ENCODE results near the gene PPP4R2. TPM values are rescaled to one million over a fixed set of nuclear protein-coding genes. Genes with fewer than 3 reads are reported as not detected.

PPP4R2 gene
- total and polyA plus RNA-seq, 2 donors (not counting 3 experiments of a cell fraction or from before 2014, with no cell fraction given) = 6.5 to 74.4 TPM

- dilution Hi-C loops (cut with MboI; ENCODE audit: extremely low pct_ligation_motif_present, low sequenced_read_pairs) (no loop called here), intact Hi-C loops (cut with micrococcal nuclease) (no loop called here)
- no TSS peak for BruUV-seq (replicated peaks)
- no peaks in the 10 kb centered on the region for H3K27me3 ChIP-seq (ENCODE audit: control insufficient read depth in 2 of 2, insufficient read depth in 2 of 2, low read length in 2 of 2)
- H3K9me3 ChIP-seq (replicated peaks; ENCODE audit: control insufficient read depth, insufficient read depth, low read length) = no peaks in the 10 kb centered on the region
- FAIRE-seq = no peak
- H3K4me3 ChIP-seq (replicated peaks in 1 of 3; ENCODE audit: insufficient read depth in 1 of 3, low read depth in 1 of 3, low read length in 3 of 3) = no peak overlapping the region
- H3K27ac ChIP-seq (ENCODE audit: insufficient read depth, low read depth, low read length) = no peak overlapping the region
- TF ChIP-seq MYC (IDR thresholded peaks at IDR 0.05; ENCODE audit: low read depth, low read length) (no peak), MAX (IDR thresholded peaks at IDR 0.05; ENCODE audit: insufficient read depth, insufficient read length) (no peak), POLR2A (IDR thresholded peaks at IDR 0.05; ENCODE audit: low read depth, low read length) (no peak), CTCF (IDR thresholded peaks at IDR 0.05; ENCODE audit: extremely low read depth in 1 of 2, insufficient read depth in 1 of 2, low read depth in 1 of 2, low read length in 2 of 2) (no peak), FOS (IDR thresholded peaks at IDR 0.05; ENCODE audit: borderline replicate concordance, insufficient read depth, low read length) (no peak), JUN (IDR thresholded peaks at IDR 0.05; ENCODE audit: borderline replicate concordance, insufficient read depth, insufficient read length, low read depth) (no peak), GATA2 (IDR thresholded peaks at IDR 0.05; ENCODE audit: insufficient read depth, insufficient read length, low read depth, low read length) (no peak), POLR2AphosphoS5 (IDR thresholded peaks at IDR 0.05; ENCODE audit: insufficient read depth, low read depth, low read length) (no peak), EZH2 (IDR thresholded peaks at IDR 0.05; ENCODE audit: borderline replicate concordance, low read depth, low read length, severe bottlenecking) (no peak)
- no peak overlapping the region for H2AFZ ChIP-seq (ENCODE audit: low read depth, low read length)
- peaks cover 8% of the 10 kb centered on the region for H3K4me1 ChIP-seq (ENCODE audit: control insufficient read depth, extremely low read depth, insufficient read depth, low read length)
- H3K4me2 ChIP-seq (ENCODE audit: insufficient read depth, low read length) = no peak overlapping the region
- POLR2A ChIA-PET = no interaction called here
- no peak overlapping the region for H3K9ac ChIP-seq (replicated peaks; ENCODE audit: extremely low read depth, insufficient read depth, low read length)
- H3K9me1 ChIP-seq (replicated peaks; ENCODE audit: control insufficient read depth, extremely low read depth, insufficient read depth, low read length) = no peaks in the 10 kb centered on the region
- CTCF ChIA-PET = interaction anchor here (1.1 to 3.6 kb wide), 2 partner anchors 77 to 109 kb away, joined by 3 to 16 read pairs; no protein-coding TSS in a partner anchor
- no peaks in the 10 kb centered on the region for H3K79me2 ChIP-seq (ENCODE audit: control insufficient read depth, insufficient read depth, low read length)
- no peaks in the 10 kb centered on the region for H4K20me1 ChIP-seq (replicated peaks; ENCODE audit: control insufficient read depth, extremely low read depth, insufficient read depth, low read length)
- H3K36me3 ChIP-seq (ENCODE audit: control insufficient read depth in 2 of 2, extremely low read depth in 1 of 2, insufficient read depth in 2 of 2, low read length in 2 of 2) = no peaks in the 10 kb centered on the region
- DNase-seq (ENCODE audit: low read depth, low spot score) = no peak
Observed at GRCh38 chr3:72947715-72948490, 48.7 kb upstream of the PPP4R2 start.

Measured in endothelial cell of umbilical vein (primary cell).